Liver (tissue), 9 donors: ENCODE data around the gene FBXO7. TPM values are rescaled to one million over a fixed set of nuclear protein-coding genes. Genes with fewer than 3 reads are reported as not detected.

Experiments
- DNase-seq: peaks from one replicate; pipeline ENCODE4 v3.0.0-alpha.2; 2017; ENCODE audit warnings: low spot score
- H3K27ac ChIP-seq, 2 donors: one replicate each; pipeline ENCODE4 v1.7.0; 2013; ENCODE audit warnings: inconsistent platforms in 2 of 2, low read length in 2 of 2, control low read depth in 1 of 2, low read depth in 1 of 2, mild to moderate bottlenecking in 1 of 2
- H3K27me3 ChIP-seq, 4 donors: one replicate each; pipeline versions ENCODE4 v1.6.1 to v1.7.0; 2013; ENCODE audit warnings: low read length in 3 of 4, inconsistent platforms in 1 of 4, mild to moderate bottlenecking in 1 of 4, moderate library complexity in 1 of 4; ENCODE audit not compliant: control insufficient read depth in 4 of 4, insufficient read depth in 4 of 4
- H3K36me3 ChIP-seq, 4 donors: one replicate each; pipeline versions ENCODE4 v1.6.1 to v1.7.0; 2013; ENCODE audit warnings: low read length in 3 of 4, mild to moderate bottlenecking in 3 of 4, low read depth in 1 of 4, moderate library complexity in 1 of 4; ENCODE audit not compliant: control insufficient read depth in 4 of 4, insufficient read depth in 3 of 4
- H3K4me1 ChIP-seq, 4 donors: one replicate each; pipeline versions ENCODE4 v1.6.1 to v1.7.0; 2013; ENCODE audit warnings: low read length in 3 of 4, mild to moderate bottlenecking in 3 of 4, moderate library complexity in 1 of 4; ENCODE audit not compliant: control insufficient read depth in 4 of 4, insufficient read depth in 4 of 4
- H3K4me3 ChIP-seq, 3 donors: one replicate each; pipeline versions ENCODE4 v1.6.1 to v1.7.0; 2013; ENCODE audit warnings: low read length in 3 of 3, control low read depth in 1 of 3, low read depth in 1 of 3, mild to moderate bottlenecking in 1 of 3
- H3K9ac ChIP-seq, 2 donors: one replicate each; pipeline ENCODE4 v1.7.0; 2013; ENCODE audit warnings: low read length in 2 of 2, mild to moderate bottlenecking in 2 of 2, moderate library complexity in 2 of 2, control low read depth in 1 of 2, low read depth in 1 of 2
- H3K9me3 ChIP-seq, 4 donors: one replicate each; pipeline versions ENCODE4 v1.6.1 to v1.7.0; 2013; ENCODE audit warnings: low read length in 3 of 4; ENCODE audit not compliant: control insufficient read depth in 4 of 4
- ATF3 ChIP-seq: IDR thresholded peaks from 2 replicates; pipeline ENCODE4 v1.6.1; 2016; ENCODE audit warnings: antibody characterized with exemption
- EGR1 ChIP-seq, 2 donors: IDR thresholded peaks; 2 replicates each; pipeline ENCODE4 v1.6.1; 2016 to 2018; ENCODE audit warnings: antibody characterized with exemption in 2 of 2, low read depth in 2 of 2
- FOXA1 ChIP-seq: IDR thresholded peaks from 2 replicates; pipeline ENCODE4 v1.6.1; 2016; ENCODE audit warnings: antibody characterized with exemption
- FOXA2 ChIP-seq: IDR thresholded peaks from 2 replicates; pipeline ENCODE4 v1.6.1; 2016; ENCODE audit warnings: antibody characterized with exemption
- GABPA ChIP-seq, 2 donors: IDR thresholded peaks in 1 of 2; conservative IDR thresholded peaks in 1 of 2; 2 replicates each; pipeline ENCODE4 v1.6.1; 2016; ENCODE audit warnings: antibody characterized with exemption in 2 of 2, mild to moderate bottlenecking in 1 of 2, moderate library complexity in 1 of 2
- HNF4A ChIP-seq, 2 donors: conservative IDR thresholded peaks; 2 replicates each; pipeline ENCODE4 v1.6.1; 2016; ENCODE audit warnings: antibody characterized with exemption in 2 of 2, mild to moderate bottlenecking in 2 of 2
- HNF4G ChIP-seq: IDR thresholded peaks from 2 replicates; pipeline ENCODE4 v1.6.1; 2016; ENCODE audit warnings: antibody characterized with exemption
- JUND ChIP-seq, 2 donors: IDR thresholded peaks; 2 replicates each; pipeline ENCODE4 v1.6.1; 2016; ENCODE audit warnings: antibody characterized with exemption in 2 of 2
- MAX ChIP-seq: IDR thresholded peaks from 2 replicates; pipeline ENCODE4 v1.6.1; 2016; ENCODE audit warnings: antibody characterized with exemption
- NR2F2 ChIP-seq: IDR thresholded peaks from 2 replicates; pipeline ENCODE4 v1.6.1; 2016; ENCODE audit warnings: antibody characterized with exemption
- RAD21 ChIP-seq, 2 donors: IDR thresholded peaks; 2 replicates each; pipeline ENCODE4 v1.6.1; 2016; ENCODE audit warnings: antibody characterized with exemption in 2 of 2, mild to moderate bottlenecking in 2 of 2
- RXRA ChIP-seq, 2 donors: IDR thresholded peaks; 2 replicates each; pipeline ENCODE4 v1.6.1; 2017 to 2018; ENCODE audit warnings: antibody characterized with exemption in 2 of 2, mild to moderate bottlenecking in 1 of 2
- SP1 ChIP-seq: IDR thresholded peaks from 2 replicates; pipeline ENCODE4 v1.6.1; 2018; ENCODE audit warnings: antibody characterized with exemption, mild to moderate bottlenecking
- TAF1 ChIP-seq: conservative IDR thresholded peaks from 2 replicates; pipeline ENCODE4 v1.6.1; 2016; ENCODE audit warnings: antibody characterized with exemption, mild to moderate bottlenecking
- YY1 ChIP-seq: IDR thresholded peaks from 2 replicates; pipeline ENCODE4 v1.6.1; 2016; ENCODE audit warnings: antibody characterized with exemption, mild to moderate bottlenecking
- ZBTB33 ChIP-seq: IDR thresholded peaks from 2 replicates; pipeline ENCODE4 v1.6.1; 2016; ENCODE audit warnings: antibody characterized with exemption
- WGBS: extraction: QIAGEN DNeasy Blood & Tissue Kit; methylation state at CpG from one replicate; pipeline ENCODE4 v1.1.7; 2013; 5-methylcytosine and 5-hydroxymethylcytosine counted together
- polyA plus RNA-seq, 2 donors: library from polyadenylated mRNA; stranded (reverse) in 1 of 2; unstranded in 1 of 2; fragments of 200-250 nt in 1 of 2; fragments of >200 nt in 1 of 2; fragmentation: Nextera tagmentation in 1 of 2; extraction: Ambion mirVana in 1 of 2; gene quantifications; one replicate each; pipeline versions ENCODE4 v1.2.1 to v1.2.3, GENCODE V29; 2013 to 2015
- total RNA-seq, 2 donors: library from RNA; depleted of rRNA; stranded (reverse); fragments of >200 nt; gene quantifications; one replicate each; pipeline ENCODE4 v1.2.3, GENCODE V29; 2014
- TF ChIP-seq, protein P1 (sequence below): fragments of 150-350 bp; IDR thresholded peaks from 2 replicates; pipeline ENCODE4 v1.5.1; 2017; ENCODE audit warnings: improper control_type of control experiment, low read depth, low read length; ENCODE audit not compliant: missing input control
- TF ChIP-seq, protein P2 (sequence below): IDR thresholded peaks from 2 replicates; pipeline ENCODE4 v1.6.1; 2016; ENCODE audit warnings: antibody characterized with exemption, mild to moderate bottlenecking
- donor health status: healthy.
- donor health status: healthy.
- donor health status: healthy.
- donor health status: healthy.
- donor health status: healthy.

Gene FBXO7
- total and polyA plus RNA-seq, 4 donors, result 37.9 to 179 (median 50.8) TPM

DNA sequence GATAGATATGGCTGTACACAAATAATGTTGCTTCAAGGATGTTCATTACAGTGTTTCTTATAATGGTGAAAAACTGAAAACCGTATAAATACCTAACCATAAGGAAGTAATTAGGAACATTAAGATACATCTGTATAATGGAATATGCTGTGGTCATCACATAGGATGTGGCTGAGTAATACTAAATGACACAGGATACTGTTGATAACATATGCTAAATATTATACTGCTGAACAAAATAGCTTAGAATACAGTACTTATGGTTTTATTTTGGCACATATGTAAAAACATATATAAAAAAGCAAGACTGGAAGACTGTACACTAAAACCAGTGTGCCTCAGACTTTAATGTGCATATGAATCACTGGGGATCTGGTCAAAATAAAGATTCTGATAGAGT lies 43.8 kb downstream of the FBXO7 start:
- Histone ChIP-seq H3K27ac (no peak overlapping the region), H3K27me3 (no peaks in the 10 kb centered on the region), H3K4me1 (peaks cover 0 to 6% (median 2%) of the 10 kb centered on the region in 4 donors), H3K9me3 (no peaks in the 10 kb centered on the region), H3K4me3 (no peak overlapping the region), H3K9ac (no peak overlapping the region), H3K36me3 (no peaks in the 10 kb centered on the region)
- DNase-seq, result no peak
- 82% methylated on average over 1 of the region's 1 CpG for WGBS
- TF ChIP-seq TAF1 (no peak), ZBTB33 (no peak), GABPA (IDR thresholded peaks at IDR 0.05 in 1 of 2, conservative IDR thresholded peaks at IDR 0.05 in 1 of 2) (no peak), HNF4A (conservative IDR thresholded peaks at IDR 0.05) (no peak), NR2F2 (no peak), HNF4G (no peak), ATF3 (no peak), MAX (no peak), YY1 (no peak), FOXA2 (no peak), FOXA1 (no peak)
- TF ChIP-seq, protein P1, sequence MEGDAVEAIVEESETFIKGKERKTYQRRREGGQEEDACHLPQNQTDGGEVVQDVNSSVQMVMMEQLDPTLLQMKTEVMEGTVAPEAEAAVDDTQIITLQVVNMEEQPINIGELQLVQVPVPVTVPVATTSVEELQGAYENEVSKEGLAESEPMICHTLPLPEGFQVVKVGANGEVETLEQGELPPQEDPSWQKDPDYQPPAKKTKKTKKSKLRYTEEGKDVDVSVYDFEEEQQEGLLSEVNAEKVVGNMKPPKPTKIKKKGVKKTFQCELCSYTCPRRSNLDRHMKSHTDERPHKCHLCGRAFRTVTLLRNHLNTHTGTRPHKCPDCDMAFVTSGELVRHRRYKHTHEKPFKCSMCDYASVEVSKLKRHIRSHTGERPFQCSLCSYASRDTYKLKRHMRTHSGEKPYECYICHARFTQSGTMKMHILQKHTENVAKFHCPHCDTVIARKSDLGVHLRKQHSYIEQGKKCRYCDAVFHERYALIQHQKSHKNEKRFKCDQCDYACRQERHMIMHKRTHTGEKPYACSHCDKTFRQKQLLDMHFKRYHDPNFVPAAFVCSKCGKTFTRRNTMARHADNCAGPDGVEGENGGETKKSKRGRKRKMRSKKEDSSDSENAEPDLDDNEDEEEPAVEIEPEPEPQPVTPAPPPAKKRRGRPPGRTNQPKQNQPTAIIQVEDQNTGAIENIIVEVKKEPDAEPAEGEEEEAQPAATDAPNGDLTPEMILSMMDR, result no peak
- TF ChIP-seq, protein P2, sequence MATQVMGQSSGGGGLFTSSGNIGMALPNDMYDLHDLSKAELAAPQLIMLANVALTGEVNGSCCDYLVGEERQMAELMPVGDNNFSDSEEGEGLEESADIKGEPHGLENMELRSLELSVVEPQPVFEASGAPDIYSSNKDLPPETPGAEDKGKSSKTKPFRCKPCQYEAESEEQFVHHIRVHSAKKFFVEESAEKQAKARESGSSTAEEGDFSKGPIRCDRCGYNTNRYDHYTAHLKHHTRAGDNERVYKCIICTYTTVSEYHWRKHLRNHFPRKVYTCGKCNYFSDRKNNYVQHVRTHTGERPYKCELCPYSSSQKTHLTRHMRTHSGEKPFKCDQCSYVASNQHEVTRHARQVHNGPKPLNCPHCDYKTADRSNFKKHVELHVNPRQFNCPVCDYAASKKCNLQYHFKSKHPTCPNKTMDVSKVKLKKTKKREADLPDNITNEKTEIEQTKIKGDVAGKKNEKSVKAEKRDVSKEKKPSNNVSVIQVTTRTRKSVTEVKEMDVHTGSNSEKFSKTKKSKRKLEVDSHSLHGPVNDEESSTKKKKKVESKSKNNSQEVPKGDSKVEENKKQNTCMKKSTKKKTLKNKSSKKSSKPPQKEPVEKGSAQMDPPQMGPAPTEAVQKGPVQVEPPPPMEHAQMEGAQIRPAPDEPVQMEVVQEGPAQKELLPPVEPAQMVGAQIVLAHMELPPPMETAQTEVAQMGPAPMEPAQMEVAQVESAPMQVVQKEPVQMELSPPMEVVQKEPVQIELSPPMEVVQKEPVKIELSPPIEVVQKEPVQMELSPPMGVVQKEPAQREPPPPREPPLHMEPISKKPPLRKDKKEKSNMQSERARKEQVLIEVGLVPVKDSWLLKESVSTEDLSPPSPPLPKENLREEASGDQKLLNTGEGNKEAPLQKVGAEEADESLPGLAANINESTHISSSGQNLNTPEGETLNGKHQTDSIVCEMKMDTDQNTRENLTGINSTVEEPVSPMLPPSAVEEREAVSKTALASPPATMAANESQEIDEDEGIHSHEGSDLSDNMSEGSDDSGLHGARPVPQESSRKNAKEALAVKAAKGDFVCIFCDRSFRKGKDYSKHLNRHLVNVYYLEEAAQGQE, result no peak

DNA sequence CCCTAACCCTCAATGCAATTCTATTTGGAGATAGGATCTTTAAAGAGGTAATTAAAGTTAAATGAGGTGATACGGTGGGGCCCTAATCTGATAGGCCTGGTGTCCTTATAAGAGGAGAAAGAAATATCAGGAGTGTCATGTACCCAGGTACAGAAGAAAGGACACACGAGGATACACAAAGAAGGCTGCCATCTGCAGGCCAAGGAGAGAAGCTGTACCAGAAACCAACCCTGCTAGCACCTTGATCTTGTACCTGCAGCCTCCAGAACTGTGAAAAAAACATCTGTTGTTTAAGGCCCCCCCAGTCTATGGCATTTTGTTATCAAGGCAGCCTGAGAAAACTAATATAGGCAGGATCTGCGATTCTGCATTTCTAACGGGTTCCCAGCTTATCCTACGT lies 44.2 kb downstream of the FBXO7 start:
- no peaks in the 10 kb centered on the region for H3K36me3 ChIP-seq
- H3K9me3 ChIP-seq, result no peaks in the 10 kb centered on the region
- H3K27me3 ChIP-seq, result no peaks in the 10 kb centered on the region
- DNase-seq, result no peak
- no peak overlapping the region for H3K27ac ChIP-seq
- H3K4me3 ChIP-seq, result no peak overlapping the region
- peaks cover 0 to 4% (median 2%) of the 10 kb centered on the region in 4 donors for H3K4me1 ChIP-seq
- WGBS, result 89% methylated on average over 5 of the region's 5 CpGs
- H3K9ac ChIP-seq, result no peak overlapping the region
- TF ChIP-seq SP1 (no peak), ATF3 (no peak), ZBTB33 (no peak), EGR1 (IDR thresholded peaks at IDR 0.05; ENCODE audit: low read depth in 2 of 2) (no peak), RXRA (IDR thresholded peaks at IDR 0.05) (no peak), HNF4G (no peak), RAD21 (IDR thresholded peaks at IDR 0.05) (peak in 1 of 2 donors; percentile 64), NR2F2 (no peak), JUND (IDR thresholded peaks at IDR 0.05) (no peak), TAF1 (no peak), YY1 (no peak), MAX (no peak), HNF4A (conservative IDR thresholded peaks at IDR 0.05) (no peak), FOXA2 (no peak), GABPA (IDR thresholded peaks at IDR 0.05 in 1 of 2, conservative IDR thresholded peaks at IDR 0.05 in 1 of 2) (no peak)
